Endothelial cell of umbilical vein (primary cell): Measurements from ENCODE around the gene NXPE2. TPM values are rescaled to one million over a fixed set of nuclear protein-coding genes. Genes with fewer than 3 reads are reported as not detected.

Experiments
- BruUV-seq: library from RNA; stranded (reverse); fragments of 400-500 nt; replicated peaks from 2 replicates; lab custom pipeline; 2021; lab: Mats Ljungman, UMichigan
- CTCF ChIA-PET: fragments of 300-600, 350-600 bp; sonication (Branson Sonifier 250); formaldehyde crosslinking; loops from one replicate; lab custom pipeline; 2021; ENCODE audit warnings: antibody characterized with exemption, inconsistent platforms; lab: Charles Lee
- POLR2A ChIA-PET: fragments of 300-600, 350-600 bp; sonication (Branson Sonifier 250); formaldehyde crosslinking; loops from one replicate; lab custom pipeline; 2021; ENCODE audit warnings: antibody characterized with exemption, inconsistent platforms; lab: Charles Lee
- DNase-seq: peaks from one replicate; pipeline ENCODE4 v3.0.0-alpha.2; 2011; ENCODE audit warnings: low read depth, low spot score
- FAIRE-seq: peaks from 2 replicates; lab custom pipeline; 2011; peaks lifted over from hg19 to GRCh38; lab: Jason Lieb, UNC
- H2AFZ ChIP-seq: 2 replicates; pipeline ENCODE4 v1.6.0; 2012; ENCODE audit warnings: low read depth, low read length, control low read depth, inconsistent platforms
- H3K27ac ChIP-seq: 2 replicates; pipeline ENCODE4 v1.5.1; 2011; ENCODE audit warnings: low read depth, mild to moderate bottlenecking, control low read depth, low read length, moderate library complexity; ENCODE audit not compliant: insufficient read depth
- H3K27me3 ChIP-seq, 2 experiments: 2 replicates each; pipeline versions ENCODE4 v1.6.0 to v1.6.1; 2011; ENCODE audit warnings: low read length in 2 of 2, mixed read lengths in 1 of 2; ENCODE audit not compliant: control insufficient read depth in 2 of 2, insufficient read depth in 2 of 2
- H3K36me3 ChIP-seq, 2 experiments: 2 replicates in 1 of 2; 3 replicates in 1 of 2; pipeline ENCODE4 v1.5.1; 2011; ENCODE audit warnings: low read length in 2 of 2, mild to moderate bottlenecking in 1 of 2, moderate library complexity in 1 of 2; ENCODE audit not compliant: control insufficient read depth in 2 of 2, insufficient read depth in 2 of 2; ENCODE audit errors: extremely low read depth in 1 of 2
- H3K4me1 ChIP-seq: 3 replicates; pipeline ENCODE4 v1.5.1; 2011; ENCODE audit warnings: mild to moderate bottlenecking, low read length; ENCODE audit not compliant: control insufficient read depth, insufficient read depth; ENCODE audit errors: extremely low read depth
- H3K4me2 ChIP-seq: 2 replicates; pipeline ENCODE4 v1.6.1; 2011; ENCODE audit warnings: low read length, control low read depth, mixed read lengths; ENCODE audit not compliant: insufficient read depth
- H3K4me3 ChIP-seq, 3 experiments: fragments of 200-600 bp in 1 of 3; sonication (generic), shearing (Covaris generic) in 1 of 3; replicated peaks in 1 of 3; 2 replicates each; pipeline ENCODE4 v1.5.1; 2011 to 2016; ENCODE audit warnings: control low read depth in 3 of 3, low read length in 3 of 3, mild to moderate bottlenecking in 2 of 3, inconsistent platforms in 1 of 3, low read depth in 1 of 3, moderate library complexity in 1 of 3; ENCODE audit not compliant: insufficient read depth in 1 of 3
- H3K79me2 ChIP-seq: 2 replicates; pipeline ENCODE4 v1.6.0; 2012; ENCODE audit warnings: low read length, inconsistent platforms; ENCODE audit not compliant: control insufficient read depth, insufficient read depth
- H3K9ac ChIP-seq: replicated peaks from 2 replicates; pipeline ENCODE3; 2011; ENCODE audit warnings: low read length, control low read depth; ENCODE audit not compliant: insufficient read depth; ENCODE audit errors: extremely low read depth
- H3K9me1 ChIP-seq: replicated peaks from 3 replicates; pipeline ENCODE4 v1.6.0; 2011; ENCODE audit warnings: mild to moderate bottlenecking, low read length; ENCODE audit not compliant: control insufficient read depth, insufficient read depth; ENCODE audit errors: extremely low read depth
- H3K9me3 ChIP-seq: replicated peaks from 2 replicates; pipeline ENCODE4 v1.5.1; 2012; ENCODE audit warnings: low read length, inconsistent platforms; ENCODE audit not compliant: control insufficient read depth, insufficient read depth
- H4K20me1 ChIP-seq: replicated peaks from 2 replicates; pipeline ENCODE3; 2011; ENCODE audit warnings: mild to moderate bottlenecking, low read length; ENCODE audit not compliant: control insufficient read depth, insufficient read depth; ENCODE audit errors: extremely low read depth
- EZH2 ChIP-seq: IDR thresholded peaks from 2 replicates; pipeline ENCODE4 v1.6.1; 2012; ENCODE audit warnings: borderline replicate concordance, low read depth, mild to moderate bottlenecking, moderate library complexity, low read length, inconsistent platforms; ENCODE audit not compliant: severe bottlenecking
- FOS ChIP-seq: IDR thresholded peaks from 2 replicates; pipeline ENCODE4 v1.6.1; 2011; ENCODE audit warnings: mild to moderate bottlenecking, low read length, moderate library complexity, borderline replicate concordance; ENCODE audit not compliant: insufficient read depth
- GATA2 ChIP-seq: IDR thresholded peaks from 2 replicates; pipeline ENCODE4 v1.7.0; 2011; ENCODE audit warnings: low read depth, mild to moderate bottlenecking, moderate library complexity, mixed read lengths, low read length; ENCODE audit not compliant: insufficient read length, insufficient read depth
- JUN ChIP-seq: IDR thresholded peaks from 2 replicates; pipeline ENCODE4 v1.6.1; 2011; ENCODE audit warnings: borderline replicate concordance, low read depth; ENCODE audit not compliant: insufficient read length, insufficient read depth
- MAX ChIP-seq: IDR thresholded peaks from 2 replicates; pipeline ENCODE4 v1.6.1; 2011; ENCODE audit not compliant: insufficient read depth, insufficient read length
- MYC ChIP-seq: IDR thresholded peaks from one replicate; pipeline ENCODE4 v1.6.1; 2011; ENCODE audit warnings: mild to moderate bottlenecking, low read depth, low read length
- POLR2A ChIP-seq: IDR thresholded peaks from 2 replicates; pipeline ENCODE4 v1.6.1; 2012; ENCODE audit warnings: low read depth, mild to moderate bottlenecking, control low read depth, low read length
- POLR2AphosphoS5 ChIP-seq: IDR thresholded peaks from 2 replicates; pipeline ENCODE4 v1.6.1; 2012; ENCODE audit warnings: low read depth, mild to moderate bottlenecking, control low read depth, low read length, moderate library complexity; ENCODE audit not compliant: insufficient read depth
- dilution Hi-C: fragments of 300-500 bp; cut with MboI; formaldehyde crosslinking; loops from one replicate; pipeline ENCODE4 v1.15.0; 2019; ENCODE audit warnings: low sequenced_read_pairs; ENCODE audit not compliant: extremely low pct_ligation_motif_present
- intact Hi-C: fragments of 100-400 bp; cut with micrococcal nuclease; formaldehyde crosslinking; loops from one replicate; pipeline ENCODE4 v1.10.0; 2022
- polyA plus RNA-seq, 4 experiments: library from polyadenylated mRNA; depleted of rRNA in 3 of 4; stranded (reverse) in 3 of 4; unstranded in 1 of 4; fragments of >200 nt; gene quantifications; 2 replicates each; pipeline versions ENCODE4 v1.2.1 to v1.2.3, GENCODE V29; 2011 to 2012; ENCODE audit warnings: missing spikeins in 1 of 4
- total RNA-seq: library from RNA; stranded (reverse); gene quantifications from 2 replicates; pipeline ENCODE4 v1.2.3, GENCODE V29; 2021
- TF ChIP-seq, protein P1 (sequence below), 2 donors: IDR thresholded peaks; 1 replicate in 1 of 2; 2 replicates in 1 of 2; pipeline ENCODE4 v1.5.1; 2011; ENCODE audit warnings: low read length in 2 of 2, mild to moderate bottlenecking in 2 of 2, moderate library complexity in 2 of 2, control low read depth in 1 of 2, inconsistent platforms in 1 of 2, low read depth in 1 of 2; ENCODE audit not compliant: insufficient read depth in 1 of 2; ENCODE audit errors: extremely low read depth in 1 of 2

Gene NXPE2
- total and polyA plus RNA-seq, 2 donors (not counting 3 experiments of a cell fraction or from before 2014, with no cell fraction given), result not detected

GRCh38 chr11:114650661-114651060 is 27.7 kb upstream of the NXPE2 start:
- Histone ChIP-seq H3K27me3 (no peaks in the 10 kb centered on the region), H3K36me3 (no peaks in the 10 kb centered on the region), H3K4me1 (no peaks in the 10 kb centered on the region), H3K4me2 (no peak overlapping the region), H3K9ac (no peak overlapping the region), H4K20me1 (no peaks in the 10 kb centered on the region), H3K4me3 (no peak overlapping the region), H3K9me3 (no peaks in the 10 kb centered on the region), H2AFZ (no peak overlapping the region), H3K27ac (no peak overlapping the region), H3K79me2 (no peaks in the 10 kb centered on the region), H3K9me1 (no peaks in the 10 kb centered on the region)
- DNase-seq (no peak), FAIRE-seq (no peak)
- dilution Hi-C loops, result no loop called here
- no TSS peak for BruUV-seq
- ChIA-PET CTCF (no interaction called here), POLR2A (no interaction called here)
- no peak for TF ChIP-seq MAX
- TF ChIP-seq MYC, result no peak
- no peak for TF ChIP-seq POLR2A
- TF ChIP-seq JUN, result no peak
- no peak for TF ChIP-seq EZH2
- TF ChIP-seq FOS, result no peak
- TF ChIP-seq GATA2, result no peak
- TF ChIP-seq, protein P1, sequence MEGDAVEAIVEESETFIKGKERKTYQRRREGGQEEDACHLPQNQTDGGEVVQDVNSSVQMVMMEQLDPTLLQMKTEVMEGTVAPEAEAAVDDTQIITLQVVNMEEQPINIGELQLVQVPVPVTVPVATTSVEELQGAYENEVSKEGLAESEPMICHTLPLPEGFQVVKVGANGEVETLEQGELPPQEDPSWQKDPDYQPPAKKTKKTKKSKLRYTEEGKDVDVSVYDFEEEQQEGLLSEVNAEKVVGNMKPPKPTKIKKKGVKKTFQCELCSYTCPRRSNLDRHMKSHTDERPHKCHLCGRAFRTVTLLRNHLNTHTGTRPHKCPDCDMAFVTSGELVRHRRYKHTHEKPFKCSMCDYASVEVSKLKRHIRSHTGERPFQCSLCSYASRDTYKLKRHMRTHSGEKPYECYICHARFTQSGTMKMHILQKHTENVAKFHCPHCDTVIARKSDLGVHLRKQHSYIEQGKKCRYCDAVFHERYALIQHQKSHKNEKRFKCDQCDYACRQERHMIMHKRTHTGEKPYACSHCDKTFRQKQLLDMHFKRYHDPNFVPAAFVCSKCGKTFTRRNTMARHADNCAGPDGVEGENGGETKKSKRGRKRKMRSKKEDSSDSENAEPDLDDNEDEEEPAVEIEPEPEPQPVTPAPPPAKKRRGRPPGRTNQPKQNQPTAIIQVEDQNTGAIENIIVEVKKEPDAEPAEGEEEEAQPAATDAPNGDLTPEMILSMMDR (IDR thresholded peaks at IDR 0.05; ENCODE audit: extremely low read depth in 1 of 2, insufficient read depth in 1 of 2, low read depth in 1 of 2, low read length in 2 of 2), result no peak
- TF ChIP-seq POLR2AphosphoS5, result no peak
- intact Hi-C loops, result no loop called here
